Endothelial cell of umbilical vein (primary cell): ENCODE results near the gene SLC15A1.

Experiments used
- EZH2 ChIP-seq: IDR thresholded peaks from 2 replicates; pipeline ENCODE4 v1.6.1; 2012; ENCODE audit warnings: borderline replicate concordance, low read depth, mild to moderate bottlenecking, moderate library complexity, low read length, inconsistent platforms; ENCODE audit not compliant: severe bottlenecking
- FOS ChIP-seq: IDR thresholded peaks from 2 replicates; pipeline ENCODE4 v1.6.1; 2011; ENCODE audit warnings: mild to moderate bottlenecking, low read length, moderate library complexity, borderline replicate concordance; ENCODE audit not compliant: insufficient read depth
- GATA2 ChIP-seq: IDR thresholded peaks from 2 replicates; pipeline ENCODE4 v1.7.0; 2011; ENCODE audit warnings: low read depth, mild to moderate bottlenecking, moderate library complexity, mixed read lengths, low read length; ENCODE audit not compliant: insufficient read length, insufficient read depth
- JUN ChIP-seq: IDR thresholded peaks from 2 replicates; pipeline ENCODE4 v1.6.1; 2011; ENCODE audit warnings: borderline replicate concordance, low read depth; ENCODE audit not compliant: insufficient read length, insufficient read depth
- MYC ChIP-seq: IDR thresholded peaks from one replicate; pipeline ENCODE4 v1.6.1; 2011; ENCODE audit warnings: mild to moderate bottlenecking, low read depth, low read length
- POLR2A ChIP-seq: IDR thresholded peaks from 2 replicates; pipeline ENCODE4 v1.6.1; 2012; ENCODE audit warnings: low read depth, mild to moderate bottlenecking, control low read depth, low read length
- POLR2AphosphoS5 ChIP-seq: IDR thresholded peaks from 2 replicates; pipeline ENCODE4 v1.6.1; 2012; ENCODE audit warnings: low read depth, mild to moderate bottlenecking, control low read depth, low read length, moderate library complexity; ENCODE audit not compliant: insufficient read depth
- TF ChIP-seq, protein P1 (sequence below), 2 donors: IDR thresholded peaks; 1 replicate in 1 of 2; 2 replicates in 1 of 2; pipeline ENCODE4 v1.5.1; 2011; ENCODE audit warnings: low read length in 2 of 2, mild to moderate bottlenecking in 2 of 2, moderate library complexity in 2 of 2, control low read depth in 1 of 2, inconsistent platforms in 1 of 2, low read depth in 1 of 2; ENCODE audit not compliant: insufficient read depth in 1 of 2; ENCODE audit errors: extremely low read depth in 1 of 2
- TF ChIP-seq, protein P2 (sequence below): IDR thresholded peaks from 2 replicates; pipeline ENCODE4 v1.6.1; 2011; ENCODE audit not compliant: insufficient read depth, insufficient read length

DNA sequence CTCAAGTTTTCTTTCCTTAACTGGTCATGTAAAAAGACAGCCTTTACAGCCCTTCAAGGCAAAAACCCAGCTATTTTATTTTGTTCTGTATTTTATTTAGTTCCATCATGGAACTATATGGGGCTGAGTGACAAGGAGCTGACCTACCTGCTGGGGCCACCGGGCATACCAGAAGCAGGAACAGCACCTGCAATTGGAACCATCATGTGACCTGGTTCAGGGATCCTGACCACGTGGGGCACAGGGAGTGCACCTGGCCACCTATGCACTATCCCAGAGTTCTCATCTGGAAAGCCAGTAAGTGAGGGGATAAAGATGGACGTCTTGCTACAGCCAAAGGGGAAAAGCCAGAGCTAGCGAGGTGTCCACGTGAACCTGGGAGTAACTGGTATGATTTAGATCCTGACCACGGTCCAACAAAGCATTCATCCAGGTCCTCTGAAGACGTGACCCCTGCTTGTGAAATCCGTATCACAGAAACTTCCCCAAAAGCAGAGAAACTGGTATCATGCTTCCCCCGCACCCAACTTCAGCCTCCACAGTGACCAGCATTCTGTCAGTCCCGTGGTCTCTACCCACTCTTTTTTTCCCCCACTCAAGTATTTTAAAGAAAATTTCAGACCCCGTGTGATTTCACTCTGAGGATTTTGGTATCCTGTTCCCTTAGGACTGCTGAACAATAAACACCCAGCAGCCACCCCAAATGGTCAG lies 40.5 kb upstream of the SLC15A1 start:
- TF ChIP-seq, protein P1, sequence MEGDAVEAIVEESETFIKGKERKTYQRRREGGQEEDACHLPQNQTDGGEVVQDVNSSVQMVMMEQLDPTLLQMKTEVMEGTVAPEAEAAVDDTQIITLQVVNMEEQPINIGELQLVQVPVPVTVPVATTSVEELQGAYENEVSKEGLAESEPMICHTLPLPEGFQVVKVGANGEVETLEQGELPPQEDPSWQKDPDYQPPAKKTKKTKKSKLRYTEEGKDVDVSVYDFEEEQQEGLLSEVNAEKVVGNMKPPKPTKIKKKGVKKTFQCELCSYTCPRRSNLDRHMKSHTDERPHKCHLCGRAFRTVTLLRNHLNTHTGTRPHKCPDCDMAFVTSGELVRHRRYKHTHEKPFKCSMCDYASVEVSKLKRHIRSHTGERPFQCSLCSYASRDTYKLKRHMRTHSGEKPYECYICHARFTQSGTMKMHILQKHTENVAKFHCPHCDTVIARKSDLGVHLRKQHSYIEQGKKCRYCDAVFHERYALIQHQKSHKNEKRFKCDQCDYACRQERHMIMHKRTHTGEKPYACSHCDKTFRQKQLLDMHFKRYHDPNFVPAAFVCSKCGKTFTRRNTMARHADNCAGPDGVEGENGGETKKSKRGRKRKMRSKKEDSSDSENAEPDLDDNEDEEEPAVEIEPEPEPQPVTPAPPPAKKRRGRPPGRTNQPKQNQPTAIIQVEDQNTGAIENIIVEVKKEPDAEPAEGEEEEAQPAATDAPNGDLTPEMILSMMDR (IDR thresholded peaks at IDR 0.05; ENCODE audit: extremely low read depth in 1 of 2, insufficient read depth in 1 of 2, low read depth in 1 of 2, low read length in 2 of 2), result no peak
- TF ChIP-seq POLR2AphosphoS5 (no peak), POLR2A (no peak), FOS (no peak), EZH2 (no peak), MYC (no peak), JUN (no peak), GATA2 (no peak)
- TF ChIP-seq, protein P2, sequence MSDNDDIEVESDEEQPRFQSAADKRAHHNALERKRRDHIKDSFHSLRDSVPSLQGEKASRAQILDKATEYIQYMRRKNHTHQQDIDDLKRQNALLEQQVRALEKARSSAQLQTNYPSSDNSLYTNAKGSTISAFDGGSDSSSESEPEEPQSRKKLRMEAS, result no peak
